H1 (cell line): ENCODE results near the gene WDR44. TPM values are rescaled to one million over a fixed set of nuclear protein-coding genes. Genes with fewer than 3 reads are reported as not detected.

Experiments used
- ASH2L ChIP-seq: fragments of 200-600, 300-600 bp; sonication (generic); IDR thresholded peaks from one replicate; pipeline ENCODE4 v1.7.1; 2017; ENCODE audit warnings: low read length
- BRCA1 ChIP-seq: IDR thresholded peaks from 2 replicates; pipeline ENCODE4 v1.6.1; 2012; ENCODE audit warnings: low read depth, low read length, improper control_type of control experiment
- CHD2 ChIP-seq: IDR thresholded peaks from 2 replicates; pipeline ENCODE4 v1.6.1; 2012; ENCODE audit warnings: low read length, improper control_type of control experiment
- CREB1 ChIP-seq: IDR thresholded peaks from 2 replicates; pipeline ENCODE4 v1.6.1; 2012; ENCODE audit warnings: inconsistent platforms
- GTF2F1 ChIP-seq: IDR thresholded peaks from 2 replicates; pipeline ENCODE4 v1.6.1; 2012; ENCODE audit warnings: low read depth, low read length, improper control_type of control experiment, borderline replicate concordance
- HDAC6 ChIP-seq: IDR thresholded peaks from one replicate; pipeline ENCODE4 v1.7.1; 2012; ENCODE audit warnings: low read depth, mild to moderate bottlenecking, inconsistent platforms, low read length, moderate library complexity
- KDM1A ChIP-seq: fragments of 200-600, 300-600 bp; sonication (generic); IDR thresholded peaks from 2 replicates; pipeline ENCODE4 v1.7.1; 2016; ENCODE audit warnings: mild to moderate bottlenecking, low read length, borderline replicate concordance
- KDM4A ChIP-seq: IDR thresholded peaks from one replicate; pipeline ENCODE4 v1.7.1; 2012; ENCODE audit warnings: low read depth, mild to moderate bottlenecking, moderate library complexity, low read length, inconsistent platforms; ENCODE audit not compliant: severe bottlenecking
- NANOG ChIP-seq: IDR thresholded peaks from 2 replicates; pipeline ENCODE4 v1.6.1; 2011; ENCODE audit warnings: low read length, low read depth, mild to moderate bottlenecking, inconsistent platforms; ENCODE audit not compliant: insufficient read depth, poor library complexity, severe bottlenecking
- PHF8 ChIP-seq: fragments of 200-600 bp; sonication (generic); conservative IDR thresholded peaks from 2 replicates; pipeline ENCODE4 v1.7.1; 2012; ENCODE audit warnings: low read depth, mild to moderate bottlenecking, inconsistent platforms, low read length, moderate library complexity
- POLR2AphosphoS5 ChIP-seq: IDR thresholded peaks from 2 replicates; pipeline ENCODE4 v1.6.1; 2011; ENCODE audit warnings: low read depth, low read length
- POU5F1 ChIP-seq: IDR thresholded peaks from 2 replicates; pipeline ENCODE4 v1.6.1; 2011; ENCODE audit warnings: low read depth, mild to moderate bottlenecking, low read length, moderate library complexity
- SAP30 ChIP-seq: fragments of 300-600 bp; sonication (generic); IDR thresholded peaks from 2 replicates; pipeline ENCODE4 v1.7.1; 2012; ENCODE audit warnings: low read length, moderate library complexity, mild to moderate bottlenecking, inconsistent platforms; ENCODE audit not compliant: insufficient read depth, insufficient replicate concordance
- SIN3A ChIP-seq, 2 experiments: IDR thresholded peaks in 1 of 2; conservative IDR thresholded peaks in 1 of 2; 2 replicates each; pipeline ENCODE4 v1.6.1; 2011 to 2012; ENCODE audit warnings: low read length in 2 of 2, improper control_type of control experiment in 1 of 2, low read depth in 1 of 2, mild to moderate bottlenecking in 1 of 2
- SP4 ChIP-seq: IDR thresholded peaks from 2 replicates; pipeline ENCODE4 v1.6.1; 2012; ENCODE audit warnings: low read length, inconsistent platforms
- SUZ12 ChIP-seq: fragments of 200-600 bp; sonication (generic); IDR thresholded peaks from 2 replicates; pipeline ENCODE4 v1.6.1; 2012; ENCODE audit warnings: mild to moderate bottlenecking, inconsistent platforms, low read length, moderate library complexity, mixed read lengths
- TBP ChIP-seq: IDR thresholded peaks from 2 replicates; pipeline ENCODE4 v1.6.1; 2011; ENCODE audit warnings: low read depth, low read length, improper control_type of control experiment
- TCF12 ChIP-seq: IDR thresholded peaks from 2 replicates; pipeline ENCODE4 v1.6.1; 2011; ENCODE audit warnings: low read depth, mild to moderate bottlenecking, low read length
- YY1 ChIP-seq: IDR thresholded peaks from 2 replicates; pipeline ENCODE4 v1.6.1; 2011; ENCODE audit warnings: low read depth, mild to moderate bottlenecking, low read length
- polyA plus RNA-seq, 7 experiments: library from polyadenylated mRNA; depleted of rRNA in 3 of 7; stranded (reverse) in 5 of 7; unstranded in 2 of 7; fragments of >200 nt in 5 of 7; fragments of 200-250 nt in 2 of 7; gene quantifications; 1 replicate in 5 of 7; 2 replicates in 1 of 7; 4 replicates in 1 of 7; pipeline versions ENCODE4 v1.2.1 to v1.2.3, GENCODE V29; 2011 to 2013; ENCODE audit warnings: missing spikeins in 2 of 7, mixed read lengths in 2 of 7
- total RNA-seq: library from RNA; stranded (reverse); fragmentation: NEBNext Ultra II Directional; extraction: Animal tissue kit (Norgen Biotek cat#: 25700); gene quantifications from 2 replicates; pipeline ENCODE4 v1.2.1, GENCODE V29; 2021
- TF ChIP-seq, protein P1 (sequence below), 3 experiments: IDR thresholded peaks; 1 replicate in 2 of 3; 2 replicates in 1 of 3; pipeline versions ENCODE4 v1.5.1 to v1.6.1; 2011; ENCODE audit warnings: low read length in 3 of 3, mild to moderate bottlenecking in 3 of 3, inconsistent platforms in 2 of 3, low read depth in 1 of 3, moderate library complexity in 1 of 3; ENCODE audit not compliant: insufficient read depth in 1 of 3; ENCODE audit errors: control extremely low read depth in 1 of 3
- TF ChIP-seq, protein P2 (sequence below): IDR thresholded peaks from 2 replicates; pipeline ENCODE4 v1.6.1; 2011; ENCODE audit warnings: low read length, improper control_type of control experiment

WDR44 gene
- total and polyA plus RNA-seq, 2 of the 8 experiments (the other 6 are each of a cell fraction or from before 2014, with no cell fraction given) = 5.1 to 17.2 TPM

DNA sequence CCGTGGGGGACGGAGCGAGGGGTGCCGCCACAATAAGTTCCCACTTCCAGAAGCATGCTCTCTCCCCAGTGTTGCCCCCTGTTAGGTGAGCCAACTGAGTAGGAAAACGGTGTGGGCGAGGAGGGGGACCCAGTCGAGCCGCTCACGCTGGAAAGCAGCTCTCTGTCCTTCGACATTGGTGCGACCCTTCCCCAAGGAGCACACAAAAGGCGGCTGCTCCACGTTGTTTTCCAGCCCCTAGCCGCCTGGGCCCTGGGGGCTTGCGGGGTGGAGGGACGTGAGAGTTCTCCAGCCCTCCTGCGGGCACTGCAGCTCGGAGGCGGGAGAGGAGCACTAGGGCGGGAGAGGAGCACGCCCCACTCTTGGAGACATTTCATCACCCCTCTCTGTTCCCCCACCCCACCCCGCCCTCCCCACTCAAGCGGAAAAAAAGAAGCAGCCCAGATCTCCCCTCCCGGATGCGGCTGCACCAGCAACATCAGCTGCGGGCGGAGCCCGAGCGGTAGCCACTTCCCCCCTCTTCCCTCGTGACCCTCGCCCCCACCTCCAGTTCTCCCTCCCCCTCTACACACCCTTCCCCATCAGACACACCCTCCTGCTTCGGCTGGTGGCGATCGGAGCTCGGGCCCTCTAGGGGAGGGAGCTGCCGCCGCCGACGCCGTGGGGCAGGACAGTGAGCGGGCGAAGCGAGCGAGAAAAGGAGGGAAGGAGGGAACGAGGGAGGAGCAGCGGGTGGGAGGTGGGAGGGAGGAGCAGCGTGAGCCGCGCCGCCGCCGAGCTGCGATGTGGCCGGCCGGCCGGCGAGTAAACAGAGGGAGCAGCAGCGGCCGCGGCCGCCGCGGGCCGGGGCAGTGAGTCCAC, 149.4 kb downstream of the WDR44 start, which contains the start of gene DOCK11 (continued):
- no peak for TF ChIP-seq KDM1A
- no peak for TF ChIP-seq SP4
- no peak for TF ChIP-seq BRCA1
- TF ChIP-seq CHD2 = peak; percentile 39; the same call in 1 of the 2 replicates
- TF ChIP-seq TBP = no peak
- no peak for TF ChIP-seq YY1
- 0 out of 2 replicates have a peak, but pooled peaks have one; percentile 41 for TF ChIP-seq PHF8
- no peak for TF ChIP-seq ASH2L
- TF ChIP-seq SUZ12 = no peak
- TF ChIP-seq, protein P1, sequence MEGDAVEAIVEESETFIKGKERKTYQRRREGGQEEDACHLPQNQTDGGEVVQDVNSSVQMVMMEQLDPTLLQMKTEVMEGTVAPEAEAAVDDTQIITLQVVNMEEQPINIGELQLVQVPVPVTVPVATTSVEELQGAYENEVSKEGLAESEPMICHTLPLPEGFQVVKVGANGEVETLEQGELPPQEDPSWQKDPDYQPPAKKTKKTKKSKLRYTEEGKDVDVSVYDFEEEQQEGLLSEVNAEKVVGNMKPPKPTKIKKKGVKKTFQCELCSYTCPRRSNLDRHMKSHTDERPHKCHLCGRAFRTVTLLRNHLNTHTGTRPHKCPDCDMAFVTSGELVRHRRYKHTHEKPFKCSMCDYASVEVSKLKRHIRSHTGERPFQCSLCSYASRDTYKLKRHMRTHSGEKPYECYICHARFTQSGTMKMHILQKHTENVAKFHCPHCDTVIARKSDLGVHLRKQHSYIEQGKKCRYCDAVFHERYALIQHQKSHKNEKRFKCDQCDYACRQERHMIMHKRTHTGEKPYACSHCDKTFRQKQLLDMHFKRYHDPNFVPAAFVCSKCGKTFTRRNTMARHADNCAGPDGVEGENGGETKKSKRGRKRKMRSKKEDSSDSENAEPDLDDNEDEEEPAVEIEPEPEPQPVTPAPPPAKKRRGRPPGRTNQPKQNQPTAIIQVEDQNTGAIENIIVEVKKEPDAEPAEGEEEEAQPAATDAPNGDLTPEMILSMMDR (IDR thresholded peaks at IDR 0.05; ENCODE audit: control extremely low read depth in 1 of 3, insufficient read depth in 1 of 3, low read depth in 1 of 3, low read length in 3 of 3) = no peak
- TF ChIP-seq POU5F1 = no peak
- no peak for TF ChIP-seq CREB1
- no peak for TF ChIP-seq SIN3A (conservative IDR thresholded peaks at IDR 0.05 in 1 of 2, IDR thresholded peaks at IDR 0.05 in 1 of 2; ENCODE audit: low read depth in 1 of 2, low read length in 2 of 2)
- peak; percentile 3 for TF ChIP-seq KDM4A
- no peak for TF ChIP-seq TCF12
- TF ChIP-seq GTF2F1 = no peak
- no peak for TF ChIP-seq NANOG
- TF ChIP-seq, protein P2, sequence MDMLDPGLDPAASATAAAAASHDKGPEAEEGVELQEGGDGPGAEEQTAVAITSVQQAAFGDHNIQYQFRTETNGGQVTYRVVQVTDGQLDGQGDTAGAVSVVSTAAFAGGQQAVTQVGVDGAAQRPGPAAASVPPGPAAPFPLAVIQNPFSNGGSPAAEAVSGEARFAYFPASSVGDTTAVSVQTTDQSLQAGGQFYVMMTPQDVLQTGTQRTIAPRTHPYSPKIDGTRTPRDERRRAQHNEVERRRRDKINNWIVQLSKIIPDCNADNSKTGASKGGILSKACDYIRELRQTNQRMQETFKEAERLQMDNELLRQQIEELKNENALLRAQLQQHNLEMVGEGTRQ = no peak
- no peak for TF ChIP-seq SAP30
- TF ChIP-seq HDAC6 = no peak
- no peak; the same call in 1 of the 2 replicates for TF ChIP-seq POLR2AphosphoS5
